OCI-LY1 (cell line): Measurements from ENCODE around the gene MEGF6.

Experiments
- H2AFZ ChIP-seq: fragments of 200-600 bp; sonication (generic), shearing (Covaris generic); 2 replicates; pipeline ENCODE4 v1.6.0; 2014; ENCODE audit warnings: antibody characterized with exemption, mild to moderate bottlenecking, low read length
- H3F3A ChIP-seq: fragments of 200-600 bp; sonication (generic), shearing (Covaris generic); 2 replicates; pipeline ENCODE4 v1.6.0; 2014; ENCODE audit warnings: mild to moderate bottlenecking, antibody characterized with exemption, low read length, moderate library complexity; ENCODE audit not compliant: insufficient read depth
- H3K27ac ChIP-seq: fragments of 200-600 bp; sonication (generic); 2 replicates; pipeline ENCODE4 v1.5.1; 2014; ENCODE audit warnings: low read length, mixed run types, mild to moderate bottlenecking, low read depth; ENCODE audit not compliant: poor library complexity, severe bottlenecking
- H3K27me3 ChIP-seq: fragments of 200-600 bp; sonication (generic); 2 replicates; pipeline ENCODE4 v1.6.0; 2014; ENCODE audit warnings: antibody characterized with exemption, mild to moderate bottlenecking, low read length, moderate library complexity; ENCODE audit not compliant: insufficient read depth
- H3K36me3 ChIP-seq: fragments of 200-600 bp; sonication (generic); 2 replicates; pipeline ENCODE4 v1.6.1; 2014; ENCODE audit warnings: mild to moderate bottlenecking, antibody characterized with exemption, low read length, moderate library complexity, mixed read lengths; ENCODE audit not compliant: insufficient read depth
- H3K4me1 ChIP-seq: fragments of 200-600 bp; sonication (generic); 2 replicates; pipeline ENCODE4 v1.5.1; 2014; ENCODE audit warnings: mild to moderate bottlenecking, low read length, moderate library complexity; ENCODE audit not compliant: insufficient read depth, severe bottlenecking
- H3K4me2 ChIP-seq: fragments of 200-600 bp; sonication (generic), shearing (Covaris generic); 2 replicates; pipeline ENCODE4 v1.6.1; 2014; ENCODE audit warnings: low read length
- H3K4me3 ChIP-seq: fragments of 200-600 bp; sonication (generic); 2 replicates; pipeline ENCODE4 v1.5.1; 2014; ENCODE audit warnings: low read length, low read depth, mild to moderate bottlenecking, mixed read lengths; ENCODE audit not compliant: poor library complexity, severe bottlenecking
- H3K79me2 ChIP-seq: fragments of 200-600 bp; shearing (Covaris generic); 2 replicates; pipeline ENCODE4 v1.6.1; 2016; ENCODE audit warnings: mixed run types, low read length, mixed read lengths; ENCODE audit not compliant: insufficient read depth
- H3K9ac ChIP-seq: fragments of 200-600 bp; sonication (generic), shearing (Covaris generic); 2 replicates; pipeline ENCODE4 v1.6.1; 2014; ENCODE audit warnings: mild to moderate bottlenecking, low read length, mixed read lengths
- H3K9me2 ChIP-seq: fragments of 200-600 bp; sonication (generic), shearing (Covaris generic); 2 replicates; pipeline ENCODE4 v1.6.1; 2014; ENCODE audit warnings: low read depth, mild to moderate bottlenecking, low read length, mixed read lengths
- H3K9me3 ChIP-seq: fragments of 200-600 bp; shearing (Covaris generic); 2 replicates; pipeline ENCODE4 v1.6.1; 2014; ENCODE audit warnings: low read length, mixed read lengths
- H4K20me1 ChIP-seq: fragments of 200-600 bp; sonication (generic), shearing (Covaris generic); 2 replicates; pipeline ENCODE4 v1.6.0; 2016; ENCODE audit warnings: mild to moderate bottlenecking, low read length; ENCODE audit not compliant: insufficient read depth
- CTCF ChIP-seq: fragments of 200-600 bp; sonication (generic), shearing (Covaris generic); IDR thresholded peaks from 2 replicates; pipeline ENCODE4 v1.5.1; 2017; ENCODE audit warnings: mild to moderate bottlenecking, antibody characterized with exemption, low read length, moderate library complexity, mixed read lengths
- EZH2 ChIP-seq: fragments of 200-600 bp; sonication (generic), shearing (Covaris generic); IDR thresholded peaks from 2 replicates; pipeline ENCODE4 v1.8.0; 2017; ENCODE audit warnings: borderline replicate concordance, mixed run types, mild to moderate bottlenecking, antibody characterized with exemption, low read length, moderate library complexity, mixed read lengths

MEGF6 gene

GRCh38 chr1:3501437-3501836 lies 109.9 kb downstream of the MEGF6 start:
- Histone ChIP-seq H3K27ac (no peak overlapping the region), H3K9ac (no peak overlapping the region), H3K9me2 (no peaks in the 10 kb centered on the region), H3K4me2 (no peak overlapping the region), H3K79me2 (no peaks in the 10 kb centered on the region), H3K4me3 (no peak overlapping the region), H3K4me1 (no peaks in the 10 kb centered on the region), H2AFZ (no peak overlapping the region), H3K27me3 (no peaks in the 10 kb centered on the region; the same call in 1 of the 2 replicates), H3F3A (no peaks in the 10 kb centered on the region), H3K9me3 (no peaks in the 10 kb centered on the region), H3K36me3 (no peaks in the 10 kb centered on the region), H4K20me1 (no peaks in the 10 kb centered on the region)
- TF ChIP-seq EZH2 = no peak
- TF ChIP-seq CTCF = no peak

GRCh38 chr1:3500265-3500835 lies 111.0 kb downstream of the MEGF6 start:
- Histone ChIP-seq H3K4me1 (no peaks in the 10 kb centered on the region), H3K9ac (no peak overlapping the region), H3K9me3 (no peaks in the 10 kb centered on the region), H3F3A (no peaks in the 10 kb centered on the region), H3K4me3 (no peak overlapping the region), H4K20me1 (no peaks in the 10 kb centered on the region), H3K27me3 (no peaks in the 10 kb centered on the region; the same call in 1 of the 2 replicates), H3K36me3 (no peaks in the 10 kb centered on the region), H2AFZ (no peak overlapping the region), H3K4me2 (no peak overlapping the region), H3K79me2 (no peaks in the 10 kb centered on the region), H3K27ac (no peak overlapping the region), H3K9me2 (no peaks in the 10 kb centered on the region)
- TF ChIP-seq EZH2 = no peak
- no peak for TF ChIP-seq CTCF

GRCh38 chr1:3499611-3500010 lies 111.7 kb downstream of the MEGF6 start:
- Histone ChIP-seq H3K79me2 (no peaks in the 10 kb centered on the region), H3K27me3 (no peaks in the 10 kb centered on the region; the same call in 1 of the 2 replicates), H3K36me3 (no peaks in the 10 kb centered on the region), H3K27ac (no peak overlapping the region), H3K9me2 (no peaks in the 10 kb centered on the region), H2AFZ (no peak overlapping the region), H3F3A (no peaks in the 10 kb centered on the region), H3K4me1 (no peaks in the 10 kb centered on the region), H4K20me1 (no peaks in the 10 kb centered on the region), H3K4me3 (no peak overlapping the region), H3K4me2 (no peak overlapping the region), H3K9me3 (no peaks in the 10 kb centered on the region), H3K9ac (no peak overlapping the region)
- TF ChIP-seq EZH2 (no peak), CTCF (no peak)
